K562 (cell line): Measurements from ENCODE around the gene WASF1. TPM values are rescaled to one million over a fixed set of nuclear protein-coding genes. Genes with fewer than 3 reads are reported as not detected.

Experiments used
- ATAC-seq: fragments of 200-7000 bp; cut with Tn5 transposase; 3 replicates; pipeline ENCODE4 v1.9.1; 2020; ENCODE audit warnings: moderate library complexity
- BruUV-seq: library from RNA; stranded (reverse); fragments of 400-500 nt; replicated peaks from 2 replicates; lab custom pipeline; 2021; lab: Mats Ljungman, UMichigan
- CTCF ChIA-PET: fragments of 300-600 bp; formaldehyde crosslinking; extraction: SDS; loops from one replicate; lab custom pipeline; 2021; ENCODE audit warnings: low intra/inter-chr PET ratio; lab: Yijun Ruan, JAX
- POLR2A ChIA-PET: fragments of 300-600, 350-650 bp; sonication (Branson Sonifier 250); formaldehyde crosslinking; extraction: SDS; loops from one replicate; lab custom pipeline; 2021; ENCODE audit warnings: antibody characterized with exemption, inconsistent platforms; lab: Yijun Ruan, JAX
- DNase-seq, 4 experiments: peaks; one replicate each; pipeline versions ENCODE4 v3.0.0 to v3.0.0-alpha.2; 2011 to 2018; ENCODE audit warnings: low spot score in 3 of 4, mixed read lengths in 3 of 4; ENCODE audit errors: extremely low read depth in 1 of 4
- FAIRE-seq: peaks from 2 replicates; lab custom pipeline; 2011; peaks lifted over from hg19 to GRCh38; lab: Jason Lieb, UNC
- H2AFZ ChIP-seq: 2 replicates; pipeline ENCODE4 v1.6.0; 2011; ENCODE audit warnings: low read depth, low read length, control low read depth, inconsistent platforms
- H3K27ac ChIP-seq: fragments of 200-600 bp; 3 replicates; pipeline ENCODE4 v1.8.0; 2011; ENCODE audit warnings: low read depth, mild to moderate bottlenecking, control low read depth, inconsistent platforms, low read length, moderate library complexity, mixed read lengths; ENCODE audit errors: extremely low read depth
- H3K27me3 ChIP-seq, 2 experiments: fragments of 300-600 bp in 1 of 2; 2 replicates in 1 of 2; 3 replicates in 1 of 2; pipeline versions ENCODE4 v1.6.0 to v1.8.0; 2011; ENCODE audit warnings: inconsistent platforms in 2 of 2, low read length in 2 of 2, mild to moderate bottlenecking in 1 of 2, mixed read lengths in 1 of 2, moderate library complexity in 1 of 2; ENCODE audit not compliant: control insufficient read depth in 2 of 2, insufficient read depth in 2 of 2
- H3K36me3 ChIP-seq: fragments of 300-600 bp; 3 replicates; pipeline ENCODE4 v1.8.0; 2011; ENCODE audit warnings: mild to moderate bottlenecking, low read length, inconsistent platforms; ENCODE audit not compliant: control insufficient read depth, insufficient read depth
- H3K4me1 ChIP-seq, 2 experiments: fragments of 200-600 bp in 1 of 2; replicated peaks in 1 of 2; 2 replicates in 1 of 2; 3 replicates in 1 of 2; pipeline versions ENCODE4 v1.5.1 to v1.8.0; 2011; ENCODE audit warnings: inconsistent platforms in 2 of 2, low read length in 2 of 2, mild to moderate bottlenecking in 1 of 2, mixed read lengths in 1 of 2, moderate library complexity in 1 of 2; ENCODE audit not compliant: control insufficient read depth in 2 of 2, insufficient read depth in 2 of 2
- H3K4me2 ChIP-seq: 2 replicates; pipeline ENCODE4 v1.6.1; 2011; ENCODE audit warnings: low read length, control low read depth, inconsistent platforms, mixed read lengths; ENCODE audit not compliant: insufficient read depth
- H3K4me3 ChIP-seq: fragments of 200-600 bp; sonication (generic), shearing (Covaris generic); 2 replicates; pipeline ENCODE4 v1.5.1; 2016; ENCODE audit warnings: control low read depth, inconsistent platforms
- H3K79me2 ChIP-seq: fragments of 200-600 bp; 3 replicates; pipeline ENCODE4 v1.8.0; 2011; ENCODE audit warnings: low read length, inconsistent platforms; ENCODE audit not compliant: control insufficient read depth, insufficient read depth
- H3K9ac ChIP-seq, 2 experiments: 2 replicates each; pipeline versions ENCODE4 v1.6.0 to v1.6.1; 2011; ENCODE audit warnings: low read depth in 2 of 2, low read length in 2 of 2, control low read depth in 1 of 2, inconsistent platforms in 1 of 2, mild to moderate bottlenecking in 1 of 2, mixed read lengths in 1 of 2; ENCODE audit not compliant: insufficient read depth in 1 of 2
- H3K9me1 ChIP-seq: one replicate; pipeline ENCODE4 v1.6.0; 2011; ENCODE audit warnings: inconsistent platforms, mild to moderate bottlenecking, low read length, moderate library complexity; ENCODE audit not compliant: control insufficient read depth, insufficient read depth
- H3K9me3 ChIP-seq: replicated peaks from 2 replicates; pipeline ENCODE4 v1.5.1; 2011; ENCODE audit warnings: low read depth, low read length, inconsistent platforms; ENCODE audit not compliant: control insufficient read depth, insufficient read depth
- H4K20me1 ChIP-seq: replicated peaks from 2 replicates; pipeline ENCODE4 v1.6.1; 2011; ENCODE audit warnings: low read length, inconsistent platforms, mixed read lengths; ENCODE audit not compliant: control insufficient read depth, insufficient read depth
- ATF7 ChIP-seq: fragments of 450-650 bp; IDR thresholded peaks from 2 replicates; pipeline ENCODE4 v1.7.1; 2014; ENCODE audit warnings: mild to moderate bottlenecking, moderate library complexity
- CREB3 ChIP-seq: fragments of 450-650 bp; conservative IDR thresholded peaks from 2 replicates; pipeline ENCODE4 v1.6.1; 2016; ENCODE audit warnings: missing genetic modification characterization, low read depth, mild to moderate bottlenecking, missing compliant biosample characterization, moderate library complexity
- CREM ChIP-seq: IDR thresholded peaks from 2 replicates; pipeline ENCODE4 v1.6.1; 2014; ENCODE audit warnings: antibody characterized with exemption, low read depth
- CSDE1 ChIP-seq, 2 experiments: fragments of 450-650 bp; IDR thresholded peaks; 2 replicates each; pipeline ENCODE4 v1.6.1; 2016; ENCODE audit warnings: mild to moderate bottlenecking in 1 of 2
- EWSR1 ChIP-seq: fragments of 450-650 bp; IDR thresholded peaks from 2 replicates; pipeline ENCODE4 v1.6.1; 2018; ENCODE audit warnings: borderline replicate concordance, mild to moderate bottlenecking, low read depth, moderate library complexity; ENCODE audit not compliant: partially characterized antibody
- HNRNPLL ChIP-seq: fragments of 200-400 bp; formaldehyde crosslinking; IDR thresholded peaks from 2 replicates; pipeline ENCODE4 v1.6.1; 2017; ENCODE audit warnings: low read length, low read depth, mild to moderate bottlenecking; ENCODE audit not compliant: poor library complexity, severe bottlenecking
- KLF10 ChIP-seq: fragments of 250-450 bp; sonication (Bioruptor Pico); IDR thresholded peaks from 2 replicates; pipeline ENCODE4 v1.6.1; 2021; ENCODE audit warnings: matching md5 sums
- LEF1 ChIP-seq: fragments of 450-650 bp; IDR thresholded peaks from 2 replicates; pipeline ENCODE4 v1.6.1; 2016; ENCODE audit warnings: mild to moderate bottlenecking
- NFE2L1 ChIP-seq: fragments of 450-650 bp; IDR thresholded peaks from 2 replicates; pipeline ENCODE4 v1.6.1; 2016; ENCODE audit warnings: missing genetic modification characterization, low read depth, mild to moderate bottlenecking, missing compliant biosample characterization, moderate library complexity, borderline replicate concordance
- NR4A1 ChIP-seq, 2 experiments: fragments of 250-450 bp in 1 of 2; fragments of 450-650 bp in 1 of 2; sonication (Bioruptor Pico) in 1 of 2; IDR thresholded peaks; 2 replicates each; pipeline versions ENCODE4 v1.4.0 to v1.6.1; 2016 to 2020; ENCODE audit warnings: mild to moderate bottlenecking in 2 of 2, missing compliant biosample characterization in 1 of 2, missing genetic modification characterization in 1 of 2, moderate library complexity in 1 of 2
- PHF21A ChIP-seq: fragments of 450-650 bp; IDR thresholded peaks from 2 replicates; pipeline ENCODE4 v1.6.1; 2017; ENCODE audit warnings: low read depth, borderline replicate concordance
- THRAP3 ChIP-seq: fragments of 450-650 bp; IDR thresholded peaks from 2 replicates; pipeline ENCODE4 v1.6.1; 2016; ENCODE audit warnings: mild to moderate bottlenecking, inconsistent platforms, borderline replicate concordance
- ZEB2 ChIP-seq: fragments of 450-650 bp; IDR thresholded peaks from 2 replicates; pipeline ENCODE4 v1.6.1; 2016
- ZNF175 ChIP-seq: fragments of 200-800 bp; sonication (Bioruptor generic); IDR thresholded peaks from 2 replicates; pipeline ENCODE4 v1.6.1; 2016; ENCODE audit warnings: low read depth, mild to moderate bottlenecking, missing genetic modification characterization, missing compliant biosample characterization
- ZNF76 ChIP-seq: fragments of 250-450 bp; sonication (Bioruptor Pico); IDR thresholded peaks from 2 replicates; pipeline ENCODE4 v1.4.0; 2020; ENCODE audit warnings: mild to moderate bottlenecking, moderate library complexity, borderline replicate concordance
- WGBS: fragments of 100-300 bp; shearing (Covaris generic); methylation state at CpG from one replicate; pipeline ENCODE4 v1.1.6; 2016; ENCODE audit warnings: low coverage, mixed read lengths; ENCODE audit not compliant: insufficient coverage; ENCODE audit errors: missing lambda C conversion rate; 5-methylcytosine and 5-hydroxymethylcytosine counted together
- in situ Hi-C: fragments of 300-500 bp; cut with MboI; formaldehyde crosslinking; loops from 4 replicates; pipeline ENCODE4 v1.15.0; 2018; ENCODE audit warnings: inconsistent platforms, mixed read lengths
- intact Hi-C: fragments of 100-400 bp; cut with micrococcal nuclease; formaldehyde crosslinking; loops from 2 replicates; pipeline ENCODE4 v1.14.2; 2022
- polyA plus RNA-seq, 8 experiments: library from polyadenylated mRNA; depleted of rRNA in 4 of 8; stranded (reverse) in 5 of 8; unstranded in 3 of 8; fragments of >200 nt; fragmentation: Nextera tagmentation in 2 of 8; fragmentation: Illumina TruSeq in 1 of 8; extraction: Ambion mirVana in 2 of 8; extraction: Trizol in 1 of 8; gene quantifications; 2 replicates each; pipeline versions ENCODE4 v1.2.1 to v1.2.3, GENCODE V29; 2011 to 2014; ENCODE audit warnings: inconsistent platforms in 1 of 8, missing spikeins in 1 of 8
- total RNA-seq, 7 experiments: library from RNA; depleted of rRNA in 6 of 7; stranded (reverse); fragments of >200 nt in 6 of 7; fragmentation: Illumina TruSeq in 2 of 7; extraction: Trizol in 2 of 7; gene quantifications; 2 replicates each; pipeline versions ENCODE4 v1.2.1 to v1.2.3, GENCODE V29; 2011 to 2021; ENCODE audit warnings: low replicate concordance in 1 of 7
- TF ChIP-seq, protein P1 (sequence below): fragments of 450-650 bp; formaldehyde crosslinking; IDR thresholded peaks from 2 replicates; pipeline ENCODE4 v1.4.0; 2020; ENCODE audit warnings: mild to moderate bottlenecking, moderate library complexity

The WASF1 gene
- total and polyA plus RNA-seq, 9 of the 15 experiments (the other 6 are each of a cell fraction or from before 2014, with no cell fraction given): 2.1 to 18.2 (median 7.4) TPM

- no peak for TF ChIP-seq NR4A1 (CRISPR knock-in tag; IDR thresholded peaks at IDR 0.05)
- no peak for TF ChIP-seq NR4A1 (tag; IDR thresholded peaks at IDR 0.05)
- TF ChIP-seq EWSR1: no peak
Observed at GRCh38 chr6:110053395-110054240, 125.9 kb downstream of the WASF1 start (continued).

GRCh38 chr6:110050440-110050813 lies 129.0 kb downstream of the WASF1 start:
- H3K27me3 ChIP-seq: peaks cover 2 to 29% of the 10 kb centered on the region in 2 experiments; a peak in 4 of 5 replicates
- H3K4me1 ChIP-seq: no peaks in the 10 kb centered on the region
- H3K9me1 ChIP-seq: no peaks in the 10 kb centered on the region
- DNase-seq (no peak), ATAC-seq (no peak), FAIRE-seq (no peak)
- no peaks in the 10 kb centered on the region; the same call in 1 of the 2 replicates for H4K20me1 ChIP-seq
- H3K4me2 ChIP-seq: no peak overlapping the region
- in situ Hi-C loops (no loop called here), intact Hi-C loops (no loop called here)
- ChIA-PET POLR2A (no interaction called here), CTCF (interaction anchor here (1.7 kb wide), 1 partner anchor 345 kb away, joined by 6 read pairs; no protein-coding TSS in a partner anchor)
- H3K79me2 ChIP-seq: no peaks in the 10 kb centered on the region
- no TSS peak for BruUV-seq
- no peak overlapping the region for H2AFZ ChIP-seq
- H3K4me3 ChIP-seq: no peak overlapping the region
- WGBS: 0% methylated on average over 3 of the region's 3 CpGs
- no peak overlapping the region for H3K27ac ChIP-seq
- H3K9ac ChIP-seq: no peak overlapping the region
- no peaks in the 10 kb centered on the region for H3K36me3 ChIP-seq
- 0 out of 2 replicates have a peak, but pooled peaks cover 2% of the 10 kb centered on the region for H3K9me3 ChIP-seq
- no peak for TF ChIP-seq KLF10 (CRISPR knock-in tag)
- TF ChIP-seq CREB3 (tag): no peak
- TF ChIP-seq, protein P1, sequence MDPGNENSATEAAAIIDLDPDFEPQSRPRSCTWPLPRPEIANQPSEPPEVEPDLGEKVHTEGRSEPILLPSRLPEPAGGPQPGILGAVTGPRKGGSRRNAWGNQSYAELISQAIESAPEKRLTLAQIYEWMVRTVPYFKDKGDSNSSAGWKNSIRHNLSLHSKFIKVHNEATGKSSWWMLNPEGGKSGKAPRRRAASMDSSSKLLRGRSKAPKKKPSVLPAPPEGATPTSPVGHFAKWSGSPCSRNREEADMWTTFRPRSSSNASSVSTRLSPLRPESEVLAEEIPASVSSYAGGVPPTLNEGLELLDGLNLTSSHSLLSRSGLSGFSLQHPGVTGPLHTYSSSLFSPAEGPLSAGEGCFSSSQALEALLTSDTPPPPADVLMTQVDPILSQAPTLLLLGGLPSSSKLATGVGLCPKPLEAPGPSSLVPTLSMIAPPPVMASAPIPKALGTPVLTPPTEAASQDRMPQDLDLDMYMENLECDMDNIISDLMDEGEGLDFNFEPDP (CRISPR knock-in tag): no peak
- no peak for TF ChIP-seq CREM
- no peak for TF ChIP-seq ZEB2
- TF ChIP-seq THRAP3: no peak
- TF ChIP-seq NFE2L1 (tag): no peak
- TF ChIP-seq LEF1: no peak
- no peak for TF ChIP-seq ATF7
- no peak for TF ChIP-seq ZNF76
- no peak for TF ChIP-seq PHF21A
- TF ChIP-seq CSDE1 (IDR thresholded peaks at IDR 0.05): no peak
- no peak for TF ChIP-seq HNRNPLL
- no peak for TF ChIP-seq ZNF175 (CRISPR knock-in tag)
